ENCODE results near the gene DRD4. TPM values are rescaled to one million over a fixed set of nuclear protein-coding genes. Genes with fewer than 3 reads are reported as not detected.
"Not testable (repeated sequence)": the region's sequence is repeated elsewhere in the genome, so short reads cannot be mapped to it uniquely, and the experiment has no call there.

The DRD4 gene
- total RNA-seq, 2 donors from 2014 or later = 0.68 TPM

GRCh38 chr11:653837-654236, 16.8 kb downstream of the DRD4 start:
- intact Hi-C loops (cut with DNase I) = no loop called here
- Histone ChIP-seq H3K4me1 (replicated peaks) (no peaks in the 10 kb centered on the region), H3K36me3 (no peaks in the 10 kb centered on the region), H3K27ac (no peak overlapping the region), H3K9me3 (no peaks in the 10 kb centered on the region), H3K4me3 (no peak overlapping the region), H3K27me3 (replicated peaks; ENCODE audit: insufficient read depth) (no peaks in the 10 kb centered on the region)
- 98% methylated on average over 15 of the region's 15 CpGs for WGBS
- no peak for TF ChIP-seq POLR2AphosphoS5 (IDR thresholded peaks at IDR 0.05)
- TF ChIP-seq CTCF (IDR thresholded peaks at IDR 0.05) = no peak
- no peak for TF ChIP-seq POLR2A (IDR thresholded peaks at IDR 0.05)
- DNase-seq (ENCODE audit: low spot score) = no peak

- WGBS = 95% methylated on average over 12 of the region's 12 CpGs
- intact Hi-C loops (cut with DNase I); H3K27me3 ChIP-seq (replicated peaks; ENCODE audit: insufficient read depth); DNase-seq (ENCODE audit: low spot score); H3K36me3 ChIP-seq; H3K27ac ChIP-seq; H3K4me3 ChIP-seq; H3K9me3 ChIP-seq; H3K4me1 ChIP-seq (replicated peaks): not testable (repeated sequence)
Measured at GRCh38 chr11:654444-654843, 17.4 kb downstream of the DRD4 start.

- Histone ChIP-seq H3K27ac (no peak overlapping the region), H3K36me3 (no peaks in the 10 kb centered on the region), H3K9me3 (no peaks in the 10 kb centered on the region), H3K27me3 (replicated peaks; ENCODE audit: insufficient read depth) (no peaks in the 10 kb centered on the region), H3K4me3 (no peak overlapping the region), H3K4me1 (replicated peaks) (no peaks in the 10 kb centered on the region)
- intact Hi-C loops (cut with DNase I) = no loop called here
- no peak for TF ChIP-seq POLR2AphosphoS5 (IDR thresholded peaks at IDR 0.05)
- no peak for TF ChIP-seq CTCF (IDR thresholded peaks at IDR 0.05)
- no peak for TF ChIP-seq POLR2A (IDR thresholded peaks at IDR 0.05)
- DNase-seq (ENCODE audit: low spot score) = no peak
- WGBS = 83% methylated on average over 30 of the region's 30 CpGs
Measured at GRCh38 chr11:655036-655726, 18.1 kb downstream of the DRD4 start.

- TF ChIP-seq POLR2AphosphoS5 (IDR thresholded peaks at IDR 0.05) = no peak
- TF ChIP-seq CTCF (IDR thresholded peaks at IDR 0.05) = no peak
- no peak for TF ChIP-seq POLR2A (IDR thresholded peaks at IDR 0.05)
- Histone ChIP-seq H3K27me3 (replicated peaks; ENCODE audit: insufficient read depth) (no peaks in the 10 kb centered on the region), H3K4me1 (replicated peaks) (no peaks in the 10 kb centered on the region), H3K27ac (no peak overlapping the region), H3K9me3 (no peaks in the 10 kb centered on the region), H3K36me3 (no peaks in the 10 kb centered on the region), H3K4me3 (no peak overlapping the region)
- WGBS = 88% methylated on average over 14 of the region's 14 CpGs
- intact Hi-C loops (cut with DNase I) = no loop called here
- DNase-seq (ENCODE audit: low spot score) = no peak
Measured at GRCh38 chr11:656426-656825, 19.4 kb downstream of the DRD4 start.

GRCh38 chr11:656866-657265, 19.8 kb downstream of the DRD4 start:
- WGBS = 56% methylated on average over 7 of the region's 7 CpGs
- TF ChIP-seq POLR2A (IDR thresholded peaks at IDR 0.05) (no peak), POLR2AphosphoS5 (IDR thresholded peaks at IDR 0.05) (no peak), CTCF (IDR thresholded peaks at IDR 0.05) (no peak)
- no peaks in the 10 kb centered on the region for H3K36me3 ChIP-seq
- intact Hi-C loops (cut with DNase I) = no loop called here
- no peak overlapping the region for H3K27ac ChIP-seq
- H3K27me3 ChIP-seq (replicated peaks; ENCODE audit: insufficient read depth) = no peaks in the 10 kb centered on the region
- H3K4me1 ChIP-seq (replicated peaks) = no peaks in the 10 kb centered on the region
- no peak overlapping the region for H3K4me3 ChIP-seq
- no peaks in the 10 kb centered on the region for H3K9me3 ChIP-seq
- DNase-seq (ENCODE audit: low spot score) = no peak

All from prostate gland (tissue), 2 donors.